ENCODE measurements around the gene NR2E3.

The NR2E3 gene

GRCh38 chr15:71821547-71822129, 11.3 kb downstream of the NR2E3 start:
- DNase-seq (no peak), ATAC-seq (ENCODE audit: insufficient read depth, low read depth) (no peak)
- Histone ChIP-seq H3K4me1 (ENCODE audit: insufficient read depth, low read length) (no peaks in the 10 kb centered on the region), H3K9me3 (ENCODE audit: insufficient read depth, low read length, severe bottlenecking) (no peaks in the 10 kb centered on the region), H3K27me3 (ENCODE audit: insufficient read depth, low read length, poor library complexity) (no peaks in the 10 kb centered on the region), H3K4me2 (ENCODE audit: insufficient read depth, low read length) (no peak overlapping the region), H3K9ac (ENCODE audit: low read depth, low read length) (no peak overlapping the region), H3K36me3 (ENCODE audit: insufficient read depth, low read length) (0 out of 2 replicates have a peak, but pooled peaks cover 5% of the 10 kb centered on the region), H4K20me1 (ENCODE audit: insufficient read depth, low read length) (no peaks in the 10 kb centered on the region), H2AFZ (ENCODE audit: low read depth, low read length) (no peak overlapping the region), H3K27ac (ENCODE audit: low read length) (no peak overlapping the region), H3K79me2 (ENCODE audit: insufficient read depth, low read length) (no peaks in the 10 kb centered on the region), H3K4me3 (ENCODE audit: low read depth in 1 of 2, low read length in 2 of 2) (no peak overlapping the region)
- TF ChIP-seq EZH2 (IDR thresholded peaks at IDR 0.05; ENCODE audit: borderline replicate concordance, low read depth, low read length, severe bottlenecking) (no peak), CTCF (IDR thresholded peaks at IDR 0.05; ENCODE audit: borderline replicate concordance, extremely low read depth, low read length, poor library complexity, severe bottlenecking) (no peak)

GRCh38 chr15:71822890-71823630, 12.7 kb downstream of the NR2E3 start:
- Histone ChIP-seq H3K36me3 (ENCODE audit: insufficient read depth, low read length) (peaks cover 19% of the 10 kb centered on the region; the same call in 1 of the 2 replicates), H3K4me3 (ENCODE audit: low read depth in 1 of 2, low read length in 2 of 2) (no peak overlapping the region), H3K9me3 (ENCODE audit: insufficient read depth, low read length, severe bottlenecking) (no peaks in the 10 kb centered on the region), H2AFZ (ENCODE audit: low read depth, low read length) (no peak overlapping the region), H4K20me1 (ENCODE audit: insufficient read depth, low read length) (no peaks in the 10 kb centered on the region), H3K79me2 (ENCODE audit: insufficient read depth, low read length) (no peaks in the 10 kb centered on the region), H3K27me3 (ENCODE audit: insufficient read depth, low read length, poor library complexity) (no peaks in the 10 kb centered on the region), H3K27ac (ENCODE audit: low read length) (no peak overlapping the region), H3K4me2 (ENCODE audit: insufficient read depth, low read length) (no peak overlapping the region), H3K4me1 (ENCODE audit: insufficient read depth, low read length) (no peaks in the 10 kb centered on the region), H3K9ac (ENCODE audit: low read depth, low read length) (no peak overlapping the region)
- no peak for TF ChIP-seq CTCF (IDR thresholded peaks at IDR 0.05; ENCODE audit: borderline replicate concordance, extremely low read depth, low read length, poor library complexity, severe bottlenecking)
- no peak for ATAC-seq (ENCODE audit: insufficient read depth, low read depth)
- DNase-seq: no peak

- H3K9ac ChIP-seq (ENCODE audit: low read depth, low read length): no peak overlapping the region
- no peaks in the 10 kb centered on the region for H3K4me1 ChIP-seq (ENCODE audit: insufficient read depth, low read length)
- no peak overlapping the region for H2AFZ ChIP-seq (ENCODE audit: low read depth, low read length)
- no peaks in the 10 kb centered on the region for H3K27me3 ChIP-seq (ENCODE audit: insufficient read depth, low read length, poor library complexity)
- no peak overlapping the region for H3K27ac ChIP-seq (ENCODE audit: low read length)
- H3K79me2 ChIP-seq (ENCODE audit: insufficient read depth, low read length): no peaks in the 10 kb centered on the region
- no peak for TF ChIP-seq EZH2 (IDR thresholded peaks at IDR 0.05; ENCODE audit: borderline replicate concordance, low read depth, low read length, severe bottlenecking)
- no peak for ATAC-seq (ENCODE audit: insufficient read depth, low read depth)
- peaks cover 20% of the 10 kb centered on the region; the same call in 1 of the 2 replicates for H3K36me3 ChIP-seq (ENCODE audit: insufficient read depth, low read length)
- H4K20me1 ChIP-seq (ENCODE audit: insufficient read depth, low read length): no peaks in the 10 kb centered on the region
- no peak overlapping the region for H3K4me3 ChIP-seq (ENCODE audit: low read depth in 1 of 2, low read length in 2 of 2)
- no peak overlapping the region for H3K4me2 ChIP-seq (ENCODE audit: insufficient read depth, low read length)
- H3K9me3 ChIP-seq (ENCODE audit: insufficient read depth, low read length, severe bottlenecking): no peaks in the 10 kb centered on the region
- DNase-seq: no peak
These were observed 13.4 kb downstream of the NR2E3 start for GRCh38 chr15:71823801-71824200.

- H3K9ac ChIP-seq (ENCODE audit: low read depth, low read length): no peak overlapping the region
- no peaks in the 10 kb centered on the region for H3K4me1 ChIP-seq (ENCODE audit: insufficient read depth, low read length)
- no peak for TF ChIP-seq CTCF (IDR thresholded peaks at IDR 0.05; ENCODE audit: borderline replicate concordance, extremely low read depth, low read length, poor library complexity, severe bottlenecking)
- TF ChIP-seq EZH2 (IDR thresholded peaks at IDR 0.05; ENCODE audit: borderline replicate concordance, low read depth, low read length, severe bottlenecking): no peak
- no peak for ATAC-seq (ENCODE audit: insufficient read depth, low read depth)
- no peaks in the 10 kb centered on the region for H3K27me3 ChIP-seq (ENCODE audit: insufficient read depth, low read length, poor library complexity)
- H3K36me3 ChIP-seq (ENCODE audit: insufficient read depth, low read length): peaks cover 24% of the 10 kb centered on the region; the same call in 1 of the 2 replicates
- no peaks in the 10 kb centered on the region for H3K9me3 ChIP-seq (ENCODE audit: insufficient read depth, low read length, severe bottlenecking)
- no peak overlapping the region for H3K27ac ChIP-seq (ENCODE audit: low read length)
- no peaks in the 10 kb centered on the region for H3K79me2 ChIP-seq (ENCODE audit: insufficient read depth, low read length)
- H3K4me2 ChIP-seq (ENCODE audit: insufficient read depth, low read length): no peak overlapping the region
- no peak overlapping the region for H3K4me3 ChIP-seq (ENCODE audit: low read depth in 1 of 2, low read length in 2 of 2)
- no peak overlapping the region for H2AFZ ChIP-seq (ENCODE audit: low read depth, low read length)
- no peak for DNase-seq
- H4K20me1 ChIP-seq (ENCODE audit: insufficient read depth, low read length): no peaks in the 10 kb centered on the region
These were observed 14.8 kb downstream of the NR2E3 start for GRCh38 chr15:71825021-71825730.
